GM15510 (cell line): ENCODE measurements around the gene KRTAP19-4.

Source experiments
- POLR2A ChIP-seq: IDR thresholded peaks from 3 replicates; pipeline ENCODE4 v1.6.1; 2011; ENCODE audit warnings: borderline replicate concordance; ENCODE audit not compliant: insufficient read length; ENCODE audit errors: extremely low read depth

Gene KRTAP19-4

GRCh38 chr21:30447056-30447455 is 49.9 kb downstream of the KRTAP19-4 start:
- TF ChIP-seq POLR2A = no peak
